PC-3 (cell line): ENCODE results near the gene RNF121.

ENCODE experiments used
- EZH2 ChIP-seq: fragments of 300-600 bp; sonication (generic); IDR thresholded peaks from one replicate; pipeline ENCODE4 v1.6.1; 2017; ENCODE audit warnings: antibody characterized with exemption, mild to moderate bottlenecking, low read length; ENCODE audit not compliant: unreplicated experiment
- EZH2phosphoT487 ChIP-seq: fragments of 300-600 bp; sonication (generic); IDR thresholded peaks from 2 replicates; pipeline ENCODE4 v1.6.1; 2018; ENCODE audit warnings: mild to moderate bottlenecking, antibody characterized with exemption, low read length, borderline replicate concordance
- TF ChIP-seq, protein P1 (sequence below): fragments of 300-600 bp; sonication (generic); conservative IDR thresholded peaks from 2 replicates; pipeline ENCODE4 v1.5.1; 2017; ENCODE audit warnings: antibody characterized with exemption, low read depth, mild to moderate bottlenecking, low read length

GRCh38 chr11:72003776-72004171 is 74.9 kb downstream of the RNF121 start:
- TF ChIP-seq, protein P1, sequence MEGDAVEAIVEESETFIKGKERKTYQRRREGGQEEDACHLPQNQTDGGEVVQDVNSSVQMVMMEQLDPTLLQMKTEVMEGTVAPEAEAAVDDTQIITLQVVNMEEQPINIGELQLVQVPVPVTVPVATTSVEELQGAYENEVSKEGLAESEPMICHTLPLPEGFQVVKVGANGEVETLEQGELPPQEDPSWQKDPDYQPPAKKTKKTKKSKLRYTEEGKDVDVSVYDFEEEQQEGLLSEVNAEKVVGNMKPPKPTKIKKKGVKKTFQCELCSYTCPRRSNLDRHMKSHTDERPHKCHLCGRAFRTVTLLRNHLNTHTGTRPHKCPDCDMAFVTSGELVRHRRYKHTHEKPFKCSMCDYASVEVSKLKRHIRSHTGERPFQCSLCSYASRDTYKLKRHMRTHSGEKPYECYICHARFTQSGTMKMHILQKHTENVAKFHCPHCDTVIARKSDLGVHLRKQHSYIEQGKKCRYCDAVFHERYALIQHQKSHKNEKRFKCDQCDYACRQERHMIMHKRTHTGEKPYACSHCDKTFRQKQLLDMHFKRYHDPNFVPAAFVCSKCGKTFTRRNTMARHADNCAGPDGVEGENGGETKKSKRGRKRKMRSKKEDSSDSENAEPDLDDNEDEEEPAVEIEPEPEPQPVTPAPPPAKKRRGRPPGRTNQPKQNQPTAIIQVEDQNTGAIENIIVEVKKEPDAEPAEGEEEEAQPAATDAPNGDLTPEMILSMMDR: no peak
- TF ChIP-seq EZH2phosphoT487 (no peak), EZH2 (no peak)
